PC-9 (cell line): Measurements from ENCODE around the gene RAMACL. TPM values are rescaled to one million over a fixed set of nuclear protein-coding genes. Genes with fewer than 3 reads are reported as not detected.

ENCODE experiments used
- BruUV-seq: library from RNA; stranded (reverse); fragments of 400-500 nt; replicated peaks from 2 replicates; lab custom pipeline; 2021; lab: Mats Ljungman, UMichigan
- CTCF ChIA-PET: fragments of 300-600 bp; sonication (Branson Sonifier 250); formaldehyde crosslinking; loops from one replicate; lab custom pipeline; 2022; ENCODE audit warnings: antibody characterized with exemption; lab: Charles Lee
- POLR2A ChIA-PET: fragments of 300-600 bp; sonication (Branson Sonifier 250); formaldehyde crosslinking; loops from one replicate; lab custom pipeline; 2022; ENCODE audit warnings: antibody characterized with exemption; ENCODE audit not compliant: unreplicated experiment; lab: Charles Lee
- DNase-seq, 2 experiments: peaks; one replicate each; pipeline versions ENCODE4 v3.0.0 to v3.0.0-alpha.2; 2015 to 2022; ENCODE audit warnings: mixed read lengths in 1 of 2
- H2AFZ ChIP-seq: fragments of 200-600 bp; sonication (generic); 2 replicates; pipeline ENCODE4 v1.8.1; 2017; ENCODE audit warnings: antibody characterized with exemption
- H3F3A ChIP-seq: fragments of 200-600 bp; sonication (generic); 2 replicates; pipeline ENCODE4 v1.8.1; 2017; ENCODE audit warnings: antibody characterized with exemption, mild to moderate bottlenecking, low read depth; ENCODE audit not compliant: insufficient read depth
- H3K27ac ChIP-seq: fragments of 200-600 bp; sonication (generic); 2 replicates; pipeline ENCODE4 v1.6.1; 2016; ENCODE audit warnings: mixed run types
- H3K27me3 ChIP-seq: fragments of 200-600 bp; sonication (generic); 2 replicates; pipeline ENCODE4 v1.6.1; 2016; ENCODE audit warnings: low read depth, mixed run types; ENCODE audit not compliant: insufficient read depth
- H3K36me3 ChIP-seq: fragments of 200-600 bp; sonication (generic); 2 replicates; pipeline ENCODE4 v1.6.1; 2016; ENCODE audit warnings: low read depth, mixed run types
- H3K4me1 ChIP-seq: fragments of 200-600 bp; sonication (generic); replicated peaks from 2 replicates; pipeline ENCODE4 v1.6.1; 2016; ENCODE audit warnings: mixed run types; ENCODE audit not compliant: insufficient read depth
- H3K4me2 ChIP-seq: fragments of 200-600 bp; sonication (generic); 2 replicates; pipeline ENCODE4 v1.6.1; 2017; ENCODE audit warnings: mixed run types
- H3K4me3 ChIP-seq: fragments of 200-600 bp; sonication (generic); 2 replicates; pipeline ENCODE4 v1.6.1; 2016; ENCODE audit warnings: mixed run types
- H3K79me2 ChIP-seq: fragments of 200-600 bp; sonication (generic); 2 replicates; pipeline ENCODE4 v1.6.1; 2017; ENCODE audit warnings: low read depth, mixed run types
- H3K9me2 ChIP-seq: fragments of 200-600 bp; sonication (generic); 2 replicates; pipeline ENCODE4 v1.8.1; 2017; ENCODE audit warnings: mild to moderate bottlenecking; ENCODE audit not compliant: insufficient read depth
- H3K9me3 ChIP-seq: fragments of 200-600 bp; sonication (generic); 2 replicates; pipeline ENCODE4 v1.8.1; 2016; ENCODE audit warnings: low read depth; ENCODE audit not compliant: insufficient read depth
- H4K20me1 ChIP-seq: fragments of 200-600 bp; sonication (generic); 2 replicates; pipeline ENCODE4 v1.8.1; 2017; ENCODE audit not compliant: insufficient read depth
- CTCF ChIP-seq: fragments of 200-600 bp; sonication (generic); conservative IDR thresholded peaks from 2 replicates; pipeline ENCODE4 v1.6.1; 2017; ENCODE audit warnings: mixed run types, antibody characterized with exemption, mild to moderate bottlenecking, moderate library complexity
- EZH2 ChIP-seq: fragments of 200-600 bp; sonication (generic); IDR thresholded peaks from 2 replicates; pipeline ENCODE4 v1.8.0; 2017; ENCODE audit warnings: antibody characterized with exemption, low read depth
- intact Hi-C: fragments of 100-400 bp; cut with micrococcal nuclease; formaldehyde crosslinking; loops from one replicate; pipeline ENCODE4 v1.10.0; 2022; ENCODE audit not compliant: unreplicated experiment
- total RNA-seq: library from RNA; stranded (reverse); gene quantifications from 2 replicates; pipeline ENCODE4 v1.2.3, GENCODE V29; 2021

Gene RAMACL
- total RNA-seq, 1 experiment from 2014 or later = 0.52 TPM

GRCh38 chr6:166623318-166623717 lies 36.8 kb upstream of the RAMACL start:
- 0 out of 2 replicates have a peak overlapping the region, but pooled peaks have one; percentile 22 for H3K27ac ChIP-seq
- intact Hi-C loops = loop anchor here (10.0 kb wide), 1 partner anchor 371 kb away; the partner anchor contains the start of gene CEP43
- H3F3A ChIP-seq = peaks cover 32% of the 10 kb centered on the region
- H3K79me2 ChIP-seq = peaks cover 40% of the 10 kb centered on the region
- no peaks in the 10 kb centered on the region for H3K9me2 ChIP-seq
- TF ChIP-seq EZH2 = no peak
- no peaks in the 10 kb centered on the region for H3K36me3 ChIP-seq
- H3K27me3 ChIP-seq = no peaks in the 10 kb centered on the region
- H4K20me1 ChIP-seq = no peaks in the 10 kb centered on the region
- H3K4me1 ChIP-seq = peaks cover 58% of the 10 kb centered on the region
- no peaks in the 10 kb centered on the region for H3K9me3 ChIP-seq
- H3K4me2 ChIP-seq = peak overlapping the region; percentile 56
- ChIA-PET CTCF (no interaction called here), POLR2A (interaction anchor here (0.6 to 0.7 kb wide), 2 partner anchors 67 to 222 kb away, joined by 3 to 5 read pairs; no protein-coding TSS in a partner anchor)
- H2AFZ ChIP-seq = no peak overlapping the region
- no TSS peak for BruUV-seq
- peak; percentile 36 to 87 for DNase-seq
- H3K4me3 ChIP-seq = no peak overlapping the region

- H3K27ac ChIP-seq = peak overlapping the region; percentile 87
- intact Hi-C loops = loop anchor here (2.0 to 10.0 kb wide), 2 partner anchors 90 to 374 kb away; partner anchors contain the start of gene CEP43
- no peaks in the 10 kb centered on the region for H3K36me3 ChIP-seq
- no peaks in the 10 kb centered on the region for H3K9me2 ChIP-seq
- H3K79me2 ChIP-seq = peaks cover 40% of the 10 kb centered on the region
- CTCF ChIA-PET = no interaction called here
- H2AFZ ChIP-seq = no peak overlapping the region
- DNase-seq = peak in 1 of 2 experiments; percentile 21
- no peaks in the 10 kb centered on the region for H3K27me3 ChIP-seq
- POLR2A ChIA-PET = no interaction called here
- peak overlapping the region; percentile 66 for H3K4me2 ChIP-seq
- BruUV-seq = no TSS peak
- H3K4me3 ChIP-seq = no peak overlapping the region
- peaks cover 23% of the 10 kb centered on the region for H3F3A ChIP-seq
- no peaks in the 10 kb centered on the region for H3K9me3 ChIP-seq
- H3K4me1 ChIP-seq = peaks cover 55% of the 10 kb centered on the region
- TF ChIP-seq EZH2 = no peak
- no peak for TF ChIP-seq CTCF
- no peaks in the 10 kb centered on the region for H4K20me1 ChIP-seq
These were observed 34.6 kb upstream of the RAMACL start for GRCh38 chr6:166621114-166621540.

GRCh38 chr6:166620478-166621113 lies 34.1 kb upstream of the RAMACL start:
- H2AFZ ChIP-seq = no peak overlapping the region
- H3K27ac ChIP-seq = peak overlapping the region; percentile 87
- H4K20me1 ChIP-seq = no peaks in the 10 kb centered on the region
- H3K4me1 ChIP-seq = peaks cover 55% of the 10 kb centered on the region
- TF ChIP-seq CTCF (no peak), EZH2 (no peak)
- H3K4me2 ChIP-seq = peak overlapping the region; percentile 66
- ChIA-PET CTCF (interaction anchor here (1.1 kb wide), 1 partner anchor 154 kb away, joined by 3 read pairs; no protein-coding TSS in a partner anchor), POLR2A (no interaction called here)
- H3K9me3 ChIP-seq = no peaks in the 10 kb centered on the region
- peaks cover 36% of the 10 kb centered on the region for H3K79me2 ChIP-seq
- intact Hi-C loops = loop anchor here (2.0 to 10.0 kb wide), 2 partner anchors 90 to 374 kb away; partner anchors contain the start of gene CEP43
- DNase-seq = peak in 1 of 2 experiments; percentile 1
- peaks cover 23% of the 10 kb centered on the region for H3F3A ChIP-seq
- no peak overlapping the region; the same call in 1 of the 2 replicates for H3K4me3 ChIP-seq
- BruUV-seq = no TSS peak
- no peaks in the 10 kb centered on the region for H3K27me3 ChIP-seq
- H3K9me2 ChIP-seq = no peaks in the 10 kb centered on the region
- H3K36me3 ChIP-seq = no peaks in the 10 kb centered on the region
